ENCODE measurements around the gene HS3ST4.

The HS3ST4 gene

DNA sequence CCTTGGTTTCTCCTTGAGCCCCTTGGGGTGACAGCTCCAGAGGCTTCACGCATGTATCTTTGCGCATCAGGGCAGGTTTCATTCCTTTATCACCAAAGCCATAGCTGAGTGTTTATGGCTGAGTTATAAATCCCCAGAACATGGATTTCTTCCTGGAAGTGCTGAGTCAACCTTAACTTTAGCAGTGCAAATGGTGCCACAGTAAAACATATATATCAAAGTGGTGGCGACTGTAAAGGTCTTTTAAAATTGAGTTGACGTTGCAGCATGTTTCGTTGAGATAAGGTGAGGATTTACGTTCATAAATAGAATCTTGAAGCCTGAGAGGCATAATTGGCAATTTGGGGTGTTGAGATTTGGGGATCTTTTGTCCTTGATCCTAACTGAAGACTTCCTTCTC lies 214.1 kb downstream of the HS3ST4 start:
- DNase-seq, result no peak

DNA sequence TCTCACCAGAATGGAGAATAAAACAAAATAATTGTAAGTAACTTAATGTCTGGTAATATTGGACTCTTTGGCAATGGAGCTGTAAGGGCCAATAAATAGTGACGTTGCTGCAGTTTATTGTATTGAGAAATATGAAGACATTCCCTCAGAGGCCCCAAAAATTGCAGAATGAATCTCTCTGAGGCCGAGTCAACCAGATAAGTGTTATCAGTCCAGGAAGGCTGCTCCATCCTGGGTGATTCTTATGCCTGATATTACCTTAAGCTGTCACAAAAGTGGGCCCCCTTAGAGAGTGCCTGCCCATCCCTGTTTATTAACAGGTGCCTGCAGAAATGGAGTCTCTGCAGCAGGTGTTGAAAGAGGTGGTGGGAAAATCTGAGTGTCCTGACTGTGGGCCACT lies 219.2 kb downstream of the HS3ST4 start:
- no peak for DNase-seq

DNA sequence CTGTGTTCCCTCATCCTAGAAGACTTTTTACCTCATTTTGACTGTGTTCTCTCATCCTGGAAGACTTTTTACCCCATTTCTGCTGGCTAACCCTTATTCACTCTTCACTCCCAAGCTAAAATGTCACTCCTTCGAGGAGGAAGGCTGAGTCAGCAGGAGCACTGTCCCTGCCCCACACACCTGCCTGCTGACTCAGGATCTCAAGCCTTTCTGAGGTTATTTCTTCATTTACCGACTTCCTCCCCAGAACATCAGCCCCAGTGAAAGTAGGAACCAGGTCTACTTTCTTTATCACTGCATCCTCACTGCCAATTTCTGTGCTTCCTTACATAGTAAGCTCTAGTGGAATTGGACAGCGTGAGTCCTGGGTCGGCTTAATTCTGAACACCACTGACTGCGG lies 220.6 kb downstream of the HS3ST4 start:
- no peak for DNase-seq

DNA sequence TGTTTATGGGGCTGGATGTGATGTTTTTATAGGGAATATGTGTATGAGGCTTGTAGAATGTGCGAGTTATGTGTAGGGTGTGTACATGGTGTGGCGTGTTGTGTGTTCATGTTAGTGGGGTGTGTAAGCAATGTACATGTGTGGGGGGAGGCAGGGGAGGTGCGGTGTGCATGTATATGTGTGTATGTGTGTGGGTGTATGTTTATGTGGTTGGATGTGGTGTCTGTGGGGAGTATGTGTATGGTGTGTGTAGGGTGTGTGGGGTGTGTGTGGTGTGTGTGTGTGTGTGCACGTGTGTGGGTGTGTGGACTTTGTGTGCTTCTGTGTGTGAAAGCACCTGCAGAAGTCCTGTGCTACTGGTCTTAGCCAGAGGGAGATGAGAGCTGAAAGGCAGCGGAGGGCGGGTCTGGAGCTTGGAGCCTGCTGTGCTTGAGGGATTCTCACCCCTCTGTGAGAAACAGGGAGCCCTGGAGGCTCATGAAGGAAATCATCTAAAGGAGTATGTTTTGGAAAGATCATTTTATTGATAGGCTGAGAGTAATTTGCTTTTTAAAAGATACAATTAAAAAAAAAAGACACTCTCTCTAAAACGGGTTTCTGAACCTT lies 222.7 kb downstream of the HS3ST4 start:
- DNase-seq, result no peak

DNA sequence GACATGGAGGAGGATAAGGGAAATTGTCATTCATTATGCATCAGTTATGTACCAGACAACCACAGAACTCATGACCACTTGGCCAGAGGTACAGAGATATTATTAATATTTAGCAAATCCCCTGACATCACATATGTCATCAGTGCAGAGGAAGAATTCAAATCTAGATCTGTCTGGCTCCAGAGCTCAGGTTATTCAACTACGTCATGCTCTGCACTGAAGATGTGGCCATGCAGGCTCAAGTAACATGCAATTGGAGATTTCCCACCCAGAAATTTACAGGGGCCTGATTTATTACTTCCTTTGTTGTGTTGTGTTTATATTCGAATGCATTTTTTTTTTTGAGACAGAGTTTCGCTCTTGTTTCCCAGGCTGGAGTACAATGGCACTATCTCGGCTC lies 224.3 kb downstream of the HS3ST4 start:
- DNase-seq, result no peak

DNA sequence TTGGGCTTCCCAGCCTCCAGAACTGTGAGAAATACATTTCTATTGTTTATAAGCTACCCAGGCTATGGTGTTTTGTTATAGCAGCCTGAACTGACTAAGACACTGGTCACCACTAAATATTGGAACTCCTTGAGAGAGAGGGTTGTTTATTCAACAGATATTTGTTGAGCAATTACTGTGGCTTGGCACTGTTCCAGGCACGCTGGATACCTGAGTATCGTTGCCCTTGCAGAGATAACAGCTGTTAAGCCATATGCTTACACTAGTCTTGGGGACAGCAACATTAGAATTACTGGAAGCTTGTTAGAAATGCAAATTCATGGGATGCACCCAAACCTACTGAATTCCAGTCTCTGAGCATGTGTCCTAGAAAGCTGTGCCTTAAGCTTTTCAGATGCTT lies 230.7 kb downstream of the HS3ST4 start:
- no peak for DNase-seq

DNA sequence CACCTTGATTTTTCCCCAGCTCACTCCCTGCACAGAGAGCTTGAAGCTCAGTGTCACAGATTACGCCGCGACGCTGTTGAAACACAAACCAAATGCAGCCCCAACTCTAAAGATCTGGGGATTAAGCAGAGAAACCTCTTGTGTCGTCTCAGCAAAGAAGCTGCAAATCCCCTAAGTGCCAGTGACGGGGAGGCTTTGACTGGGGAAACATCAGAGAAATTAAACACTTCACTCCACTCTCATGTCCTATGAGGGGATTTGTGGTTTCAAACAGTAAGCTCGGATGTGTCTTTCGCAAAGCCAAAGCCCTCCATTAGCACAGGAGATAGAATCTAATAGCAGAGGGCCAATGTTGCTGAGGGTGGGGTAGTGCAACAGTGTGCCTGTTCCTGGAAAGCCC lies 233.7 kb downstream of the HS3ST4 start:
- no peak for DNase-seq

DNA sequence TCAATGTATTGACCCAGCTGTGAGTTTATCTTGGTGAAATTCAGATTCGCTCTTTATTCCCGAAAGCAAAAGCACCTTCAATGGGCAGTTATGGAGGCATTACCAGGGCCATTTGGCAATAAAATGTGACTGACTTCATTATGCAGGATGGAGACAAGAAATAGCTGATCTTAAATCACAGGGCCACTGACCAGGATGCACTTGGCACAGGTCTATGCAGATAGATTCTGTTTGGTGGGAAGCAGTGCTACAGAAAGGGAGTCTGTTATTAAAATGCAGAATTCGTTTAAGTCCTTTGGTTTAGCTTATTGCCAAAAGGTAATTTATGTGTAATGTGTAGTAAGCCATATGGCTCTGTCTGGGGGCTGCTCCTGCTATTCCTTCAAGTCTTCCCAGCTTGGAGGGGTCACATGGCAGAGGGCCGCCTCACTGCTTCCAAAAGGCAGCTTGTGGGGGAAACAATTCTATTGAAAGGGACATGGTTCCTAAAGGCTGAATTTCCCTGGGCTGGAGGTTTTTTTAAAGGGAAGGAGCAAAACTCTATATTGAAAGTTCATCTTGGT lies 239.8 kb downstream of the HS3ST4 start:
- no peak for DNase-seq

DNA sequence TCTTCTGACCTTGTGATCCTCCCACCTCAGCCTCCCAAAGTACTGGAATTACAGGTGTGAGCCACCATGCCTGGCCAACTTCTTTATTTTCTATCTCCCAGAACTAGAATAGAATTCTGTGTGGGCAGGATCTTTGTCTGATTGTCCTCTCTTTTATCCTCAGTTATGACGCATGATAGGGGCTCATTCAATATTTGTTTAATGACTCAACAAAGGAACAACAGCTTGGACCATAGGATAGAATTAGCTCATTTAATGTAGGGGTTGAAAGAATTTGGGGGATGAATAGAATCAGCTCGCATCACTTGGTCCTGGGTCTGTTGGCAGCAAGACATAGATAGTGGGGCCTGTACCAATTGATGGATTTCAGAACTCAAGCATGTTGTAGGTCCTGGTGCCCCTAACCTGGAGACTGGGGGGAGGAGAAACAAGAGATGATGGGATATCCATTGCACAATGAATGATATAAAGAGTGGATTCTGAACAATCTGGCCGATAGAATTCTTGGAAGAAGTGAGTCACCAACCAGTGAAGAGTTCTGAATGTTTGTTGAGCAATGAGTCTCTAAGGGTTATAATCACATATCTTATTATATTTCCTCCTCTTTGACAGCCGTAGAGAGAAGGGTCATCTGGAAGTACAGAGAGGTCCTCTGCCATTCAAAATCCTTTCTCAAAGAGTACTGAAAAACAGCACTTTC lies 250.2 kb downstream of the HS3ST4 start:
- no peak for DNase-seq

DNA sequence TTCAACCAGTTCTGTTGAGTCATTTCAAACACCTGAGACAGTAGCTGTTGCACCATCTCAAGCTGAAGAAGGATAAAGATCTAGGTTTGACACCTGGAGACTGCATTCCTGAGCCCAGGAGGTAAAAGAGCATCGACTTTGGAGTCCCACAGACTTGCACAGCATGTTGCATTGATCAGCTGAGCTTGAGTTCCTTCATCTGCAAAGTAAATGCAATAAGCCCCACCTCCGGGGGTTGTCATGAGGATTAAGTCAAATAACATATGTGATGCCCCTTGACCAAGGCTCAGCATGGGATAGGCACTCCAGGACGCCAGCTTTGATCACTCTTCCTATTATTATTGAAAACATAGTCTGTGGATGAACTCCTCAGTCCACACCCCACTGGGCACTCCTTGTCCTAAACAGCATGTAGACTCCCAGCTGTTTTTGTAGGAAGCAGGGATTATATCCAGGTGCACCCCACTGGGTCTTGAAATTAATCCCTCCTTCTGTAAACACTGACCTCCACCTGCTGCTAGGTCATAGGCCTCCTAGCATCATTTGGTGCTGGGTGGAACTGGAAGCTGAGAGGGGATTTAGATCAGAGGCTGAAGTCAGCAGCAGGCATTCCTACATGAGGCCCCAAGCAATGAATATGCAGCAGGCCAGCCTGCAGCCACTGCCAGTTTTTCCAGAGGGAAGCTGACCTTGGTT lies 259.0 kb downstream of the HS3ST4 start:
- no peak for DNase-seq

DNA sequence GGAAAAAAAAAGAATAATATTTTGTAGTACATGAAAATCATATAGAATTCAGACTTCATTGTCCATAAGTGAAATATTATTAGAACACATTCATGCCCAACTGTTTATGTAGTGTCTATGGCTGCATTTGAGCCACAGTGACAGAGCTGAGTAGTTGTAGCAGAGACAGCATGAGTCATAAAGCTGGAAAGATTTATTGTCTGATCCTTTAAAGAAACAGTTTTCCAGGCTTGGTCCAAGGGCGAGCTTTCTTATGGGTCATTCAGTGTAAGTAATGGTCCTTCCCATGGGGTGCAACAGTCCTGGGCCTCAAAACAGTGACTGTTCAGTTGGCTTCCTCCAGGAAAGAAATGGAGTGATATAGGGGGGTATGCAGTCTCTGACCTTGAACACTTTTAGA lies 260.2 kb downstream of the HS3ST4 start:
- DNase-seq, result no peak

DNA sequence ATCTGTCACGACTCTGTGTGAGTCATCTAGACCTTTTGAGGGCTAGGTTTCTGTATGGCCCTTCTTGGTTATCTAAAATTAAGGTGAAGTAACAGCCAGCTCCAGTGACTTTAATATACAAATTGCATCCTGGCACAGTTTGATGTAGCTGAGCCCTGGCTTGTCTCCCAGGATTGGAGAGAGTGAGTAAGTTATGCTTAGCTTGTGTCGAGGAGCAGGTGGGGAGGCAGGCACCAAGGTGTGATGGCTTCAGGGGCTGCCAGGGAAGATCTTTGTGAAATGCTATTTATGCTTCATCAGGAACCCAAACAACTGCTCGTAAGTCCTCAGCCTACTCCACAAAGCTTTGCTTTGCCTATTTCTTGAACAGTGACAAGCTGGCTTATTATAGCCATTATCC lies 261.2 kb downstream of the HS3ST4 start:
- no peak for DNase-seq

DNA sequence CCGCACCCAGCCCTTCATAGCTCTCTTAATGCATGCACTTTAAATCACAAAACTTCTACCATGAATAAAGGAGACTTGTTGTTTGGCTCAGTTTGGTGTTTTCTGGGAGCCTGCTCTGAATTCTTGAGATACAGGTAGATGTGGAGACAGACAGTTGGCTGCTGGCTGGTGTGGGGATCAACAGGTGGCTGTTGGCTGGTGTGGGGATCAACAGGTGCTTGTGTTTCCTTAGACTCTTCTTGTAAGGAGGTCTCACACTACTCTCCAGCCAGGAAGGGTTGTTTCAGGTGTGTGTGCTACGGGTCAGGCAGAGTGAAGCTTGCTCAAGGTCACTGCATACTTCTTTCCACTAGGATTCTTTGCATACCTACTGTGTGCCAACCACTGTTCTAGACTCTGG lies 265.9 kb downstream of the HS3ST4 start:
- DNase-seq, result no peak

DNA sequence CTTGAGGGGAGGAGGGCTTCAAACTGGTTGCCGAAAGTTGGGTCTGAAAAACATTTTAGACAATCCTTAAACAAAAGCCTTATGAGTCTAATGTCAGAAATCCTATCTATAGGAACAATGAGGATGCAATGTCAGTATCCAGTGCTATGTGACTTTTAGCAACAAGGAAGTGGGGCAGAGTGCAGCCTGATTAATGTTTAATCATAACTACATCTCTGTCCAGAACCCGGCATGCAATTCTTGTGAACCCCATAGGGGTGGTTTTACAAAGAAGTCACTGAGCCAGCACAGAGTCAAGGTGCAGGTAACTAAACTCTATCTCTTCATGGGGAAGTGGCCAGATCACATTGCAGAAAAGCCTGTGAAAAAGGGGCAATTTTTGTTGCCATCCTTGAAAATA lies 267.5 kb downstream of the HS3ST4 start:
- DNase-seq, result no peak

DNA sequence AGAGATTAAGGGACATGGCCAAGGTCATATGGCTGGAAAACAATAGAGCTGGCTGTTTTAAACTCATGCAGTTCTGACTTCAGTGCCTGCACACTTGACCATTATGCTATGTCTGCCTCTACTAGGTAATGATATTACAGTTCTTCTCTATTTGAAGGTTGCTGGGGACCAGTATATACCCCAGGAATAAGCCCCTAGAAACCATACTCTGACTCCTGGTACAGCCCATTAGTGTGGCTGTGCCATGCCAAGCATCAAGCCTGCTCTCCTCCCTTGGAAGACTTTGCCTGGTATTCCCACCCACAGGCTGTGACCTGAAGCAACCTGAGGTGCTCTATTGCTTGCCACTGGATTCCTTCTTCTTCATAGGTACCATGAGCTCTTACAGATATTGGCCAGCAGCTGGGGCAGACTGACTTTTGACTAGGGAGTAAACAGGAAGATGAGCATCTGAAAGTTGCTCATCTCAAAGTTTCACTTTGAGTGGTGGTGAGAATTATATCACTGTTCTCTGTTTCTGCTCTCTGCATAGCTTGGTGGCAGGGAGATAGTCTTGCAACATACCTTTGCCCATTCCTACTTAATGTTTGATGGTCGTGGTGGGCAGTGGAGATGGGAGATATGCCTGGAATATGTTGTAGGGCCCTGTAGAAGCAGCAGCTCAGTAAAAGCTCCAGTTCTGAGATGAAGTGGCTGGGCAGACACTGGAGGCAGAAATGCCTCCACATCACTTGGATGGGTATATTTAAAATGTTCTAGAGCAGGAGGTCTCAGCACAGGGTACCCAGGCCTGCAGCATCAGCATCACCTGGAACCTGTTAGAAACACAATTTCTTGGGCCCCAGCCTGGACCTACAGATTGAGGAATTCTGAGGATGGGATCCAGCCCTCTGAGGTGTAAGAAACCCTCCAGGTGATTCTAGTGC lies 274.7 kb downstream of the HS3ST4 start:
- no peak for DNase-seq

DNA sequence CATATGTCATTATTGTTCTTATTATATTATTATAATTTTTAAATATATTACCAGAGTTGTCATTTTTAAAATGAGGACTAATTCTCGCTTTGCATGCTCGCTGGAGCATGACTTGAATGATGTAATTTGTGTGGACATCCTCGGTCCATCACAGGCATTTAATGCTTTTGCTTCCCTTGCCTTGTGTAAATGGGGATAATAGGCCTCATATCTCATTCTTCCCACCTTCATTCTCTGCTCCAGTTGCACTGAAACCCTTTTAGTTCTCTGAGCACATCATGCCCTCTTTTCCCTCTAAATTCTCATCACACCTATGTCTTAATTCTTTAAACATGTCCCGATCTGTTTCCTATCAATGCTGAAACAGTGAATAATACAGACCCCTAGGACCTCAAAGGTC lies 285.4 kb downstream of the HS3ST4 start:
- no peak for DNase-seq

DNA sequence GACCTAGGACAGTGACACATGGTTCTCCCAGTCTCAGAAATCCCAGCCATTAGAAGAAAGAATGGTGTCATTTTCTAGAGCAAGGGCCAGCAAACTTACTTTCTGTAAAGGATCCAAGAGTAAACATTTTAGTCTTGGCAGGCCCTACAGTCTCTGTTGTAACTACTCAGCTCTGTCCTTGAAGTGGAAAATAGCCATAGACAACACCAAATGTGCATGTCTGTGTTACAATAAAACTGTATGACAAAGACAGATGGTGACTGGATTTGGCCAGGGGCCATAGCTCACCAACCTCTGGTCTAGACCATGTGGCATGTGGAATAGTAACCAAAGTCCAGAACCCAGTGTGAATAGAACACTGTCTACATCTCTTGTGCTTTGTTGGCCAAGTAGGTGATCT lies 286.5 kb downstream of the HS3ST4 start:
- DNase-seq, result no peak

DNA sequence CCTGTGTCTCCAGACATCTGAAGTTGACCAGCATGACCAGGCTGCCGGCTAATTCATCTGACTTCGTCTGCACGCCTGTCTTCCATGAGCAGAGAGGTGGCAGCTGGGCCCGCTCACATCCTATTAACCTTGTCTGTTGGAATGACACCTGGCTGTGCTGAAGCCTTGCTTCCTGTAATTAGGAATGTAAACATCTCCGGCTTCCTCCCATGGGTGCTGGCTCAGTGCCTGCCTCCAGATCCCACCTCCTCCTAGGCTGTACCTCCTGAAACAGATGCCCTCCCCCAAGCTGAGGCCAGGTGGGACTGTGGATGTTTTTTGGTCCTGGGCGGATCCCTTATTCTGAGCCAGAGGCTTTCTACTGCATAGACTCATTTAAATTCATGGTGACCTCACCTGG lies 296.3 kb downstream of the HS3ST4 start:
- DNase-seq, result no peak

DNA sequence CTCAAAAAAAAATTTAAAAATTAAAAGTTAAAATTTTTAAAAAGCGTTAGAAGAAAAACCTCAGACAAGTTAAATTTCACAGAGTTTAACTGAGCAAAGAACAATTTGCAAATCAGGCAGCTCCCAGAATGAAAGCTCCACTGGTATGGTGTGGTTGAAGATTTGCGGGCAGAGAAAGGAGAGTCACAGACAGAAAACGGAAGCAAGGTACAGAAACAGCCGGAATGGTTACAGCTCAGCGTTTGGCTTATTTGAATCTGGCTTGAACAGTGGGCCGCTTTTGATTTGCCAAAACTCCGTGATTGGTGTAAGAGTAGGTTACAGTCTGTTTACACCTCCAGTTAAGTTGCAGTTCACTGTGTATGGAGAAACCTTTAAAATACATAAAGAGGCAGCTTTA lies 297.1 kb downstream of the HS3ST4 start:
- DNase-seq, result no peak

DNA sequence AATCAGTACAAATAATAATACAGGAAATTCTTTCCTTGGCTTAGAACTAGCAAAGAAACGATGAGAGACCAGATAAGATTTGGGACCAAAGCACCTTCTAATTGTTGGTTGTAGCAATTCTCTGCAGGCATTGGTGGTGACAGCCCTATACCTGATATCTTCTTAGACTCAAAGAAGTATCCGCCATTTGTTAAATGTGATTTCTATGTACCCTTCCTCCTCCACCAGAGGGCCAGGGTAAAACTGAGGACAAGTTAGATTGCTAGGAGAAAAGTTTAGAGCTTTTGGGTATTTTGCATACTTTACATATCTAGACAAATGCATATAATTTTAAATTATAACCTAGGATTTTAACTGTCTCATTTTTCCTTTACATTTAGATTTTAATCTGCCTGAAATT lies 304.3 kb downstream of the HS3ST4 start:
- no peak for DNase-seq

DNA sequence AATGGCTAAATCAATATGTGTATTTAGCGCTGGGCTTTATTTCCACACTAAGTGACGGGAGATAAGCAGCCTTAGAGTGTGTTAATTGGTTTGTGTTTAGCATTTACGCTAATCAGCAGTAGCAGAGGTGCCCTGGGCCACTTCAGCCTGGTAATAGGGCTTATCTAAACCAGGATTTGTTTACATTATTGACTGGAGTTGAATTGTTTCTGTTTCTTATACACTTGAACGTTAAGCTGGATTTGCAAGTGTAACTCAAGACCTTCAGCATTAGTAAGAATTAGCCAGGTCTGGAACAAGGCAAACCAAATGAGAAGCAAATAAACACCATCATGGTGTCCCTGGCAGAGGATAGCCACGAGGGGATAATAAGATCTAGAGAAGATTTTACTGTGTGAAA lies 313.6 kb downstream of the HS3ST4 start:
- no peak for DNase-seq

DNA sequence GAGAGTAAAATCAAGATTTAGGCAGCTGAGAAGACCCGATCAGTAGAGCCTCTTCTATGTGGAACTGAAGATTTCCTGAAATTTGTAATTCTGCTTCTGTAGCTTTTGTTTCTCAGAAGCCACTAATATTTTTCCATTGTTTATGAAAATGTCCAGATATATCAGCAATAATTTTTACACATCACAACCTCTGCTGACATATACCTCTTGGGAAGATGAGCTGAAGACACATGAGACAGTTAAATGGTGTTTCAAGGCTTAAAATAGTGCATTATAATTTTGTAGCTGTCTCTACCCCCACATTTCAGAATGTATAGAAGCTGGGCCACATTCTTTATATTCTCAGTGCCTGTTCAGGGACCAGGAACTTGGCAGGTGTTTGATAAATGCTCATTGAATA lies 320.6 kb downstream of the HS3ST4 start:
- no peak for DNase-seq

DNA sequence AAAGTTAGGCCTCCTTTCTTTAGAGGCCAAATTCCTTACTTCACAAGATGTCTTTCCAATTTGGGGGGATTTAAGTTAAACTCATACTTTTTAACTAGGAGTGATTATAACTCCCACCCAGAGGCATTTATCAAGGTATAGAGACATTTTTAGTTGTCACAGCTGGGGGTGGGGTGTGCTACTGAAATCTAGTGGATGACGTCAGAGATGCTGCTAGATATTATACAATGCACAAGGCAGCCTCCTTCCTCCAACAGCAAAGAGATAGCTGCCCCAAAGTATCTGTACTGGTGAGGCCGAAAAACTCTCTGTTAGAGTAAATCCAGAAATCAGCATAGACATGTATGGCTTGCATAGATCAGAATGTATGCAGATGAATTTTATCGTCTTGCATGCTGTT lies 324.0 kb downstream of the HS3ST4 start:
- no peak for DNase-seq

Data from T1000 (cell line).